Liver (tissue), 3 donors: ENCODE data around the gene ZNF443.
"Not testable (repeated sequence)": the region's sequence is repeated elsewhere in the genome, so short reads cannot be mapped to it uniquely, and the experiment has no call there.

ENCODE experiments used
- CTCF ChIP-seq: fragments of 150-350 bp; IDR thresholded peaks from 2 replicates; pipeline ENCODE4 v1.5.1; 2017; ENCODE audit warnings: improper control_type of control experiment, low read depth, low read length; ENCODE audit not compliant: missing input control
- EGR1 ChIP-seq, 2 donors: IDR thresholded peaks; 2 replicates each; pipeline ENCODE4 v1.6.1; 2016 to 2018; ENCODE audit warnings: antibody characterized with exemption in 2 of 2, low read depth in 2 of 2
- GABPA ChIP-seq, 2 donors: IDR thresholded peaks in 1 of 2; conservative IDR thresholded peaks in 1 of 2; 2 replicates each; pipeline ENCODE4 v1.6.1; 2016; ENCODE audit warnings: antibody characterized with exemption in 2 of 2, mild to moderate bottlenecking in 1 of 2, moderate library complexity in 1 of 2
- MAX ChIP-seq: IDR thresholded peaks from 2 replicates; pipeline ENCODE4 v1.6.1; 2016; ENCODE audit warnings: antibody characterized with exemption
- RAD21 ChIP-seq, 2 donors: IDR thresholded peaks; 2 replicates each; pipeline ENCODE4 v1.6.1; 2016; ENCODE audit warnings: antibody characterized with exemption in 2 of 2, mild to moderate bottlenecking in 2 of 2
- REST ChIP-seq: IDR thresholded peaks from 2 replicates; pipeline ENCODE4 v1.6.1; 2016; ENCODE audit warnings: antibody characterized with exemption, mild to moderate bottlenecking
- SP1 ChIP-seq: IDR thresholded peaks from 2 replicates; pipeline ENCODE4 v1.6.1; 2018; ENCODE audit warnings: antibody characterized with exemption, mild to moderate bottlenecking
- YY1 ChIP-seq: IDR thresholded peaks from 2 replicates; pipeline ENCODE4 v1.6.1; 2016; ENCODE audit warnings: antibody characterized with exemption, mild to moderate bottlenecking
- ZBTB33 ChIP-seq: IDR thresholded peaks from 2 replicates; pipeline ENCODE4 v1.6.1; 2016; ENCODE audit warnings: antibody characterized with exemption
- donor health status: healthy.
- donor health status: healthy.

GRCh38 chr19:12386365-12386764 is 54.5 kb downstream of the ZNF443 start:
- TF ChIP-seq CTCF; MAX; ZBTB33; GABPA (IDR thresholded peaks at IDR 0.05 in 1 of 2, conservative IDR thresholded peaks at IDR 0.05 in 1 of 2); RAD21 (IDR thresholded peaks at IDR 0.05); YY1; SP1; EGR1 (IDR thresholded peaks at IDR 0.05; ENCODE audit: low read depth in 2 of 2); REST: not testable (repeated sequence)
